DND-41 (cell line): ENCODE data around the gene SGMS1.

ENCODE experiments used
- ATAC-seq: fragments of 200-7000 bp; cut with Tn5 transposase; 3 replicates; pipeline ENCODE4 v1.9.1; 2021; ENCODE audit warnings: low read depth; ENCODE audit not compliant: insufficient read depth
- DNase-seq: peaks from one replicate; pipeline ENCODE4 v3.0.0-alpha.2; 2020
- H2AFZ ChIP-seq: 2 replicates; pipeline ENCODE4 v1.6.0; 2012; ENCODE audit warnings: low read depth, low read length
- H3K27ac ChIP-seq: 2 replicates; pipeline ENCODE4 v1.5.1; 2012; ENCODE audit warnings: low read length, inconsistent platforms
- H3K27me3 ChIP-seq: fragments of 200-600 bp; sonication (generic); 2 replicates; pipeline ENCODE4 v1.6.0; 2012; ENCODE audit warnings: low read length, mild to moderate bottlenecking, inconsistent platforms; ENCODE audit not compliant: insufficient read depth, poor library complexity
- H3K36me3 ChIP-seq: 2 replicates; pipeline ENCODE4 v1.5.1; 2012; ENCODE audit warnings: low read length, inconsistent platforms; ENCODE audit not compliant: insufficient read depth
- H3K4me1 ChIP-seq: 2 replicates; pipeline ENCODE4 v1.5.1; 2012; ENCODE audit warnings: mild to moderate bottlenecking, low read length; ENCODE audit not compliant: insufficient read depth
- H3K4me2 ChIP-seq: 2 replicates; pipeline ENCODE4 v1.6.0; 2012; ENCODE audit warnings: mild to moderate bottlenecking, moderate library complexity, low read length, inconsistent platforms; ENCODE audit not compliant: insufficient read depth
- H3K4me3 ChIP-seq, 2 experiments: fragments of 200-600 bp in 1 of 2; shearing (Covaris generic) in 1 of 2; 2 replicates each; pipeline ENCODE4 v1.5.1; 2012 to 2016; ENCODE audit warnings: inconsistent platforms in 2 of 2, low read length in 2 of 2, mild to moderate bottlenecking in 2 of 2, low read depth in 1 of 2, moderate library complexity in 1 of 2
- H3K79me2 ChIP-seq: 2 replicates; pipeline ENCODE4 v1.6.0; 2012; ENCODE audit warnings: low read length, inconsistent platforms; ENCODE audit not compliant: insufficient read depth
- H3K9ac ChIP-seq: 2 replicates; pipeline ENCODE4 v1.6.0; 2012; ENCODE audit warnings: low read depth, mild to moderate bottlenecking, inconsistent platforms, low read length, moderate library complexity
- H3K9me3 ChIP-seq: 2 replicates; pipeline ENCODE4 v1.5.1; 2012; ENCODE audit warnings: low read length, moderate library complexity, mild to moderate bottlenecking, inconsistent platforms; ENCODE audit not compliant: insufficient read depth, severe bottlenecking
- H4K20me1 ChIP-seq: 2 replicates; pipeline ENCODE4 v1.6.0; 2012; ENCODE audit warnings: low read length; ENCODE audit not compliant: insufficient read depth
- CTCF ChIP-seq: IDR thresholded peaks from 2 replicates; pipeline ENCODE4 v1.5.1; 2012; ENCODE audit warnings: borderline replicate concordance, low read length, moderate library complexity, mild to moderate bottlenecking; ENCODE audit not compliant: poor library complexity, severe bottlenecking; ENCODE audit errors: extremely low read depth
- EZH2 ChIP-seq: IDR thresholded peaks from 3 replicates; pipeline ENCODE4 v1.6.1; 2012; ENCODE audit warnings: borderline replicate concordance, low read depth, mild to moderate bottlenecking, moderate library complexity, low read length, inconsistent platforms; ENCODE audit not compliant: severe bottlenecking

The SGMS1 gene

GRCh38 chr10:50347394-50347802 is 276.4 kb downstream of the SGMS1 start:
- no peak overlapping the region for H3K9ac ChIP-seq
- no peaks in the 10 kb centered on the region for H3K79me2 ChIP-seq
- H3K4me2 ChIP-seq, result no peak overlapping the region
- H3K4me3 ChIP-seq, result no peak overlapping the region
- no peak for DNase-seq
- H2AFZ ChIP-seq, result no peak overlapping the region
- no peak overlapping the region for H3K27ac ChIP-seq
- no peaks in the 10 kb centered on the region for H3K36me3 ChIP-seq
- no peaks in the 10 kb centered on the region for H4K20me1 ChIP-seq
- ATAC-seq, result no peak
- H3K4me1 ChIP-seq, result no peaks in the 10 kb centered on the region
- H3K27me3 ChIP-seq, result no peaks in the 10 kb centered on the region
- H3K9me3 ChIP-seq, result no peaks in the 10 kb centered on the region
- TF ChIP-seq CTCF, result no peak
- TF ChIP-seq EZH2, result no peak

DNA sequence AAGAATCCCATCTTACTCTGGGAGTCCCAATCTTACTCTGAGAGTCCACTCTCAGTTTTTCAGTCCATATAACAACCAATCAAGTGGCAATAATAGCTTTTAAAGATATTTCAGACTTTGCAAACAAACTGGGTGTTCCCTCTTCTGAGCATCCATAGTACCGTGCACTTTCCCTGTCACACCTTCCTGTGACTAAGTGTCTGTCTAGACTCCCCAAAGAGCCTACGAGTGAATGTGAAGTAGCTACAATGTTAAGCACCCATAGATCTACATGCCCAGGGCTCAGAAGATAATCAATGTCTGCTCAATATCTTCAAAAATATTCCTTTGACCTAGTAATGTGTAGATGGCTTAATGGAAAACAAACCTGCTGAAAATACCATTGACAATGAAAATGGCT is 276.8 kb downstream of the SGMS1 start:
- Histone ChIP-seq H3K79me2 (no peaks in the 10 kb centered on the region), H3K27me3 (no peaks in the 10 kb centered on the region), H3K36me3 (no peaks in the 10 kb centered on the region), H3K9me3 (no peaks in the 10 kb centered on the region), H4K20me1 (no peaks in the 10 kb centered on the region), H3K27ac (no peak overlapping the region), H3K4me2 (no peak overlapping the region), H3K4me3 (no peak overlapping the region), H3K4me1 (no peaks in the 10 kb centered on the region), H3K9ac (no peak overlapping the region), H2AFZ (no peak overlapping the region)
- ATAC-seq, result no peak
- TF ChIP-seq EZH2, result no peak
- no peak for TF ChIP-seq CTCF
- no peak for DNase-seq

- Histone ChIP-seq H3K79me2 (no peaks in the 10 kb centered on the region), H3K27ac (no peak overlapping the region), H3K4me3 (no peak overlapping the region), H2AFZ (no peak overlapping the region), H4K20me1 (no peaks in the 10 kb centered on the region), H3K36me3 (no peaks in the 10 kb centered on the region), H3K4me2 (no peak overlapping the region), H3K9ac (no peak overlapping the region), H3K4me1 (no peaks in the 10 kb centered on the region), H3K9me3 (no peaks in the 10 kb centered on the region), H3K27me3 (no peaks in the 10 kb centered on the region)
- ATAC-seq, result no peak
- no peak for TF ChIP-seq CTCF
- TF ChIP-seq EZH2, result no peak
- no peak for DNase-seq
Observed at GRCh38 chr10:50345545-50345944, 278.2 kb downstream of the SGMS1 start.
